Stimulated activated CD4-positive, alpha-beta T cell treated with anti-CD3 and anti-CD28 coated beads, Interleukin-12 subunit alpha, Interleukin-12 subunit beta, amount 100 ng/mL, for 24 hours (primary cell): ENCODE results near the gene AKR1D1.
"Not testable (repeated sequence)": the region's sequence is repeated elsewhere in the genome, so short reads cannot be mapped to it uniquely, and the experiment has no call there.

Source experiments
- DNase-seq, 2 experiments: peaks; one replicate each; pipeline ENCODE4 v3.0.0-alpha.2; 2020; ENCODE audit warnings: low read depth in 2 of 2

AKR1D1 gene

GRCh38 chr7:138120140-138120827, 44.0 kb downstream of the AKR1D1 start:
- no peak for DNase-seq

- no peak for DNase-seq
Observed at GRCh38 chr7:138122162-138122561, 45.9 kb downstream of the AKR1D1 start.

DNA sequence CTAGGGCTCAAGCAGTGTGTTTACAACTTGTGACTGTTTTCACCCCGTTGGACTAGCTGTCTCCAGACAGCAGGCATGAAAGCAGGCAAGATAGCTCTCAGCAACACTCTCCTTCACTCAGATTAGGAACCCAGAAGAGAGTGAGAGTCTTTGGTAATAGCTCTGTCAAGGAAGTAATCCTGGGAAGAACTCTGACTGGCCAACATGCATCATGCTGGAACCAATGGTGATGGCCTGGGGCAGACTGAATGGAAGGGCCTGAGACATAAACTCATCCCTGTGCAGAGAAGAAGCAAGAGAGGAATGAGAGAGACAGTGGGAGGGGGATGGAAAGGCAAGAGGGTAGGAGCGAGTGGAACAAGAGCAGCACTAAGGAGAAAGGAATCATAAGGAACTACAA, 48.9 kb downstream of the AKR1D1 start:
- no peak for DNase-seq

DNA sequence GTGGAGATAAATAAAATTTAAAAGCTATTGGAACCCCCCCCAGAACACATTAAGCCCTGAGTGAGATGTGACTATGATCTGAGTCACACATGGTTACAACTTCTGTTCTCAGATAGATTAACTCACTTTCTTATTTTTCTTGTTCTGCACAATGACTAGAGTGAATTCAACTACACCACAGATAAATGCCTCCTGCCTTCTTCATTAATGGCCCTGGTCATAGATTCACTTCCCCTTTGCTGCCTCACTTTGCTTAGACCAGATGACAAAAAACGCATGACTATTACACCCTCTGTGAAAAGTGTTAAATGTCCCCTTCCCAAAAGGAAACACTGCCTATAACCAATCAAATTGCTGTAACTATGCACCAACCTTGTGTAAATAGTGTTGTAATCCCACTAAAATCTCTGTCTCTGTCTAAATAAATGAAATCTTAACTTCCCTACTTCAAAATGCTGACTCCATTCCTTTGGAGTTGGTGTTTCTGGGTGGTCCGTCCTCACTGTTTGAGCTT, 49.4 kb downstream of the AKR1D1 start:
- DNase-seq = no peak

DNA sequence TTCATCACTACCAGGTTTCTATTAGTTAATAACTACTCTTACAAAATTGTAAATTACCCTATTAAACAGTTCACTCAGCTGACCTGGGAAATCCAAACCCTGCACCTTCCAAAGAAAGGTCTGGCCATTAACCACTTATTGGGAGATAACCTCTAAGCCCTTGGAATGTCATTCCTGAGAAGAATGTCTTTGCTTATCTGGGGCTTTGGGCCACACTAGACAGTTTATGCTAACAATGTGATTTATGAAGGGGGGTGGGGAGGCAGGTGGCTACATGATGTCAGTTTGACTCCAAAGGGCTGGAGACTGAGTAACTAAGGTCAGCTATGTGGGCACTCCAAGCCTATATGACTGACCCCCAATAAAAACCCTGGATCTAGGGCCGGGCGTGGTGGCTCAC, 50.7 kb downstream of the AKR1D1 start:
- DNase-seq = no peak

- no peak for DNase-seq
Observed at GRCh38 chr7:138127996-138128395, 51.7 kb downstream of the AKR1D1 start.

DNA sequence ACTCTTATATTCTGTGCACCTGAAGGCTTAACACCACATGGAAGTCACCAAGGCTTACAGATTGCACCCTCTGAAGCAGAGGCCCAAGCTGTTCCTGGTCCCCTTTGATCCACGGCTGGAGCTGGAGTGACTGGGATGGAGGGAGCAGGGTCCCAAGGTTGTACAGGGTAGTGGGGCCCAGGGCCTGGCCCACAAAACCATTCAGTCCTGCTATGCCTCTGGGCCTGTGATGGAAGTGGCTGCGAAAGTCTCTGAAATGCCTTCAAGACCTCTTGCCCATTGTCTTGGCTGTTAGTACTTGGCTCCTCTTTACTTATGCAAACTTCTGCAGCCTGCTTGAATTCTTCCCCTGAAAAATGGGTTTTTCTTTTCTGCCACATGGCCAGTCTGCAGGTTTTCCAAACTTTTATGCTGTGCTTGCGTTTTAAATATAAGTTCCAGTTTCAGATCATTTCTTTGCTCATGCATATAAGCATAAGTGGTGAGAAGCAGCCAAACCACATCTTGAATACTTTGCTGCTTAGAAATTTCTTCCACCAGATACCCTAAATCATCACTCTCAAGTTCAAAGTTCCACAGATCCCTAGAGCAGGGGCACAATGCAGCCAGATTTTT, 53.4 kb downstream of the AKR1D1 start:
- DNase-seq = no peak

- DNase-seq = no peak
Observed at GRCh38 chr7:138137423-138138171, 61.3 kb downstream of the AKR1D1 start.

- DNase-seq = no peak
Observed at GRCh38 chr7:138138244-138138643, 62.0 kb downstream of the AKR1D1 start.

DNA sequence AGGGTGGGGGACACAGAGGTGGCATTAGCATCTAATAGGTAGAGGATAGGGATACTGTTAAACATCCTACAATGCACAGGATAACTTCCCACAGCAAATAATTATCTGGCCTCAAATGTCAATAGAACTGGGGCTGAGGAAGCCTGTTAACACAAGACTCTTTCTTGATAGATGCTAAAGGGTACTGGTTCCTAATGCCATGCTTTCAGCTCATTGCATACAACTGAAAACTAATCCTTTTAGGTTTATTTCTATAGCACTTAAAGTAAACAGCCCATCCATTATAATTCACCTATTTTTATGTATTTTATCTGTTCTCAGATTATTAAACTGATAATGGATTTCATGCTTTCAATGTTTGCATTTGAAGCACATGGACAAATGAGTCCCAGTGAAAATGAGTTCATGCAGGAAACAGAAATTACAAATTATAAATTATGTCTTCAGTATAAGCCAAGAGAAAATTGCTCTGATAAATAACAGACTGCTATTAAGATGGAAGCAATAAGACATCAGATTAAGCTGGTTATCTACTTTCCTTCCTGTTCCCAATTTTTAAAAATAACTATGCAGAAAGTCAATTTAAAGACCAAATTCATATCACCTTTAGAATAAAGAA, 66.4 kb downstream of the AKR1D1 start:
- DNase-seq = no peak

DNA sequence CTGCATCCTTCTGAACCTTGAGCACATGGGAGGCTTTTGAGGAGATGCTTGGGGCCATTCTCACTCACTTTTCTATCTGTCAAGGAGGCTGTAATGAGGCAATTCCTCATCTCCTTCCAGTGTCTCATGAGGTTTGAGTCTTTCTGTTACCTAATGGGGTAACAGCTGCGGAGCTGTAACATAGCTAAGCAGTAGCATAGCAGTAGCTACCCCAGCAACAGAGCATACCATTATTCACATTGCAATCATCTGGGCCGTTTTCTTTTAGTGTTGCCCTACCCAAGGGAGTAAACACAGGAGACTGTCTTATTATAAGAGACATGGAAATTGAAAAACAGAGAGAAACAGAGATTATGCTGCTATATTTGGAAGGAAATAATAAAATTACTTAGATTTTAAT, 68.7 kb downstream of the AKR1D1 start:
- DNase-seq = no peak

DNA sequence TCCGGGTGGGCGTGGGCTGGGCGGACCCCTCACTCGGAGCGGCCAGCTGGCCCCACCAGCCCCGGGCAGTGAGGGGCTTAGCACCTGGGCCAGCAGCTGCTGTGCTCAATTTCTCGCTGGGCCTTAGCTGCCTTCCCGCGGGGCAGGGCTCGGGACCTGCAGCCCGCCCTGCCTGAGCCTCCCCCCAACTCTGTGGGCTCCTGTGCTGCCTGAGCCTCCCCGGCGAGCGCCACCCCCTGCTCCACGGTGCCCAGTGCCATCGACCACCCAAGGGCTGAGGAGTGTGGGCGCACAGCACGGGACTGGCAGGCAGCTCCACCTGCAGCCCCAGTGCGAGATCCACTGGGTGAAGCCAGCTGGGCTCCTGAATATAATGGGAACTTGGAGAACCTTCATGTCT, 70.0 kb downstream of the AKR1D1 start:
- not testable (repeated sequence) for DNase-seq

DNA sequence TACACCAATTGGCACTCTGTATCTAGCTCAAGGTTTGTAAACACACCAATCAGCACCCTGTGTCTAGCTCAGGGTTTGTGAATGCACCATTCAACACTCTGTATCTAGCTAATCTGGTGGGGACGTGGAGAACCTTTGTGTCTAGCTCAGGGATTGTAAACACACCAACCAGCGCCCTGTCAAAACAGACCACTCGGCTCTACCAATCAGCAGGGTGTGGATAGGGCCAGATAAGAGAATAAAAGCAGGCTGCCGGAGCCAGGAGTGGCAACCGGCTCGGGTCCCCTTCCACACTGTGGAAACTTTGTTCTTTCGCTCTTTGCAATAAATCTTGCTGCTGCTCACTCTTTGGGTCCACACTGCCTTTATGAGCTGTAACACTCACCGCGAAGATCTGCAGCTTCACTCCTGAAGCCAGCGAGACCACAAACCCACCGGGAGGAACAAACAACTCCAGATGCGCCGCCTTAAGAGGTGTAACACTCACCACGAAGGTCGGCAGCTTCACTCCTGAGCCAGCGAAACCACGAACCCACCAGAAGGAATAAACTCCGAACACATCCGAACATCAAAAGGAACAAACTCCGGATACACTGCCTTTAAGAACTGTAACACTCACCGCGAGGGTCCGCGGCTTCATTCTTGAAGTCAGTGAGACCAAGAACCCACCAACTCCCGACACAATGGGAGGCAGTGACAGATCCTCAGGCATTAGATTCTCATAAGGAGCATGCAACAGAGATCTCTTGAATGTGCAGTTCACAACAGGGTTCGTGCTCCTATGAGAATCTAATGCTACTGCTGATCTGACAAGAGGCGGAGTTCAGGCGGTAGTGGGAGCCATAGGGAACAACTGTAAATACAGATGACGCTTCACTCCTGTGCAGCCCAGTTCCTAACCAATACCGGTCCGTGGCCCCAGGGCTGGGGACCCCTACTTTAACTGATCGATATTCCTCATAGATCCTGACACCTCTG, 70.8 kb downstream of the AKR1D1 start:
- DNase-seq = not testable (repeated sequence)

GRCh38 chr7:138151731-138152577, 75.7 kb downstream of the AKR1D1 start:
- no peak for DNase-seq

DNA sequence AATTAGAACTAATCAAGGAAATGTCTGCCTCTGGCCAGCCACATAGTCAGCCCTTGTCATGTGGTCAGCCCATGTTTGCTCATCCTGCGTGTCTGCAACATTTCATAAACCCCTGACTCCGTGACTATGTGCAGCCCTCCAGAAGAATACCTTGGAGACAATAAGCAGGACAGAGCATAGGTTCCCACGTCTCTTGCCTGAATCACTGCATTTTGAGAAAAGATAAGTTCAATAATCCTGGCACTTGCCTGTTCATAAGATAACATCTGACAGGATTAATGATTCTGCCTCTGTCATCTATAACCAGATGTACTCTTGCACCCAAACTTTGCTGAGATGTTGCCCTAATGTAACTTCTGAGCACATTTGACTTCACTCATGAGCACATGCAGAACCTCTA, 78.4 kb downstream of the AKR1D1 start:
- no peak for DNase-seq

GRCh38 chr7:138157702-138158101, 81.4 kb downstream of the AKR1D1 start:
- no peak for DNase-seq

GRCh38 chr7:138158739-138159528, 82.7 kb downstream of the AKR1D1 start:
- DNase-seq = no peak

DNA sequence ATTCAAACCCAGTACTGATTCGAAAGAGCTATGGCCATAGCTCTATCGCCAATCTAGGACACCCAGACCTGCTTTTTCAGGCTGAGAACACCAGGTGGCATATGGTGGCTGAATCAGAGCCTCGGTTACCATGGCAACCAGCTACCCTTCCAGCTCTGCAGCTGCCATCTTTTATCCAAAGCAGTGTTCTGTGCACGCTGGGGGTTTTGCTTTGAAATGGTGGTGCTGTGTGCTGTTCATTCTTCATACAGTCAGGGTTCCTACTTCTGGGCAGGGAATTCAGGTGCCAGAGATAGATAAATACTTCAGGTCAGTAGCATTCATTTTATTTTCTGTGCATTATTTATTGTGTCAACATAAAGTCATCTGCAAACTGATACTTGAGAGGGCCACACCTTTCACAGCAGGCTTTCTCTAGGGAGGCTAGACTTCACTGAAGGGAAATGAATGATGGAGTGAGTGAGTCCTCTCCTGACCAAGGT, 85.4 kb downstream of the AKR1D1 start:
- peak; percentile 32 to 56 for DNase-seq

GRCh38 chr7:138162236-138162635, 86.0 kb downstream of the AKR1D1 start:
- no peak for DNase-seq
